Measurements from ENCODE around the gene KRI1. TPM values are rescaled to one million over a fixed set of nuclear protein-coding genes. Genes with fewer than 3 reads are reported as not detected.

KRI1 gene
- total RNA-seq, 1 donor from 2014 or later: 35.0 TPM

DNA sequence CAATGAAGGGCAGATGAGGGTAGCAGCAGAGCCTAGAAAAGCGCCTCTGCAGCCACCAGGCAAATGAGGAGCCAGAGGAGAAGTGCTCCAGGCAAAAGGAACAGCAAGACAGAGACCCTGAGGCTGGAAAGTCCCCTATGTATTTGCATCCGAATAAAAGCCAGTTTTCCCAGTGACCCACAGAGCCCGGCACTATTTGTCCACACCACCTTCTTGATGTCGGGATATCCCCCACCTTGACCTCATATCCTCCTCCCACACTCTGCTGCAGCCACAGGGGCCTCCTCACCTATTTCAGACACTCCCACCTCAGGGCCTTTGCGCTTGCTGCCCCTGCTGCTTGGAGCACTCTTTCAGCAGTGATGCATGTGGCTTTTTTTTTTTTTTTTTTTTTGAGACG, 15.5 kb downstream of the KRI1 start:
- TF ChIP-seq, protein P1, sequence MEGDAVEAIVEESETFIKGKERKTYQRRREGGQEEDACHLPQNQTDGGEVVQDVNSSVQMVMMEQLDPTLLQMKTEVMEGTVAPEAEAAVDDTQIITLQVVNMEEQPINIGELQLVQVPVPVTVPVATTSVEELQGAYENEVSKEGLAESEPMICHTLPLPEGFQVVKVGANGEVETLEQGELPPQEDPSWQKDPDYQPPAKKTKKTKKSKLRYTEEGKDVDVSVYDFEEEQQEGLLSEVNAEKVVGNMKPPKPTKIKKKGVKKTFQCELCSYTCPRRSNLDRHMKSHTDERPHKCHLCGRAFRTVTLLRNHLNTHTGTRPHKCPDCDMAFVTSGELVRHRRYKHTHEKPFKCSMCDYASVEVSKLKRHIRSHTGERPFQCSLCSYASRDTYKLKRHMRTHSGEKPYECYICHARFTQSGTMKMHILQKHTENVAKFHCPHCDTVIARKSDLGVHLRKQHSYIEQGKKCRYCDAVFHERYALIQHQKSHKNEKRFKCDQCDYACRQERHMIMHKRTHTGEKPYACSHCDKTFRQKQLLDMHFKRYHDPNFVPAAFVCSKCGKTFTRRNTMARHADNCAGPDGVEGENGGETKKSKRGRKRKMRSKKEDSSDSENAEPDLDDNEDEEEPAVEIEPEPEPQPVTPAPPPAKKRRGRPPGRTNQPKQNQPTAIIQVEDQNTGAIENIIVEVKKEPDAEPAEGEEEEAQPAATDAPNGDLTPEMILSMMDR (IDR thresholded peaks at IDR 0.05; ENCODE audit: unreplicated experiment): no peak
- no peak overlapping the region for H3K4me3 Mint-ChIP-seq (ENCODE audit: low read depth)
- H3K27me3 Mint-ChIP-seq: no peaks in the 10 kb centered on the region
- no peak for DNase-seq (ENCODE audit: low spot score, unreplicated experiment)
- H3K36me3 Mint-ChIP-seq (ENCODE audit: insufficient read depth): peaks cover 18% of the 10 kb centered on the region
- H3K9me3 Mint-ChIP-seq (ENCODE audit: low read depth): no peaks in the 10 kb centered on the region
- no peaks in the 10 kb centered on the region for H3K4me1 Mint-ChIP-seq (ENCODE audit: low read depth)
- H3K27ac Mint-ChIP-seq: no peak overlapping the region

DNA sequence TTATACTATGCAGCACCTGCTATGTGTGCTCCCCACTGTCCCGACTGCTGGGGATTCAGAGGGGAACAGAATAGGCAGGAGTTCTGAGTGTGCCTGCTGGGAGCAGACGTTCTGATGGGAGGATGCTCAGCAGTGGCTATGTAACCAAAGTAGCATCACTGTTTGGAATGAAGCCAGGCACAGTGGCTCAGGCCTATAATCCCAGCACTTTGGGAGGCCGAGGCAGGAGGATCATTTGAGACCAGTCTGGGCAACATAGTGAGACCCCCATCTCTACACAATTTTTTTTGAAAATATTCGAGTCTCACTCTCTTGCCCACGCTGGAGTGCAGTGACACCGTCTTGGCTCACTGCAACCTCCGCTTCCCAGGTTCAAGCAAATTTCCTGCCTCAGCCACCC, 16.1 kb downstream of the KRI1 start:
- H3K27ac Mint-ChIP-seq: no peak overlapping the region
- peaks cover 18% of the 10 kb centered on the region for H3K36me3 Mint-ChIP-seq (ENCODE audit: insufficient read depth)
- peaks cover 2% of the 10 kb centered on the region for H3K4me1 Mint-ChIP-seq (ENCODE audit: low read depth)
- no peaks in the 10 kb centered on the region for H3K27me3 Mint-ChIP-seq
- H3K9me3 Mint-ChIP-seq (ENCODE audit: low read depth): no peaks in the 10 kb centered on the region
- H3K4me3 Mint-ChIP-seq (ENCODE audit: low read depth): no peak overlapping the region
- DNase-seq (ENCODE audit: low spot score, unreplicated experiment): no peak
- TF ChIP-seq, protein P1 (IDR thresholded peaks at IDR 0.05; ENCODE audit: unreplicated experiment): no peak

DNA sequence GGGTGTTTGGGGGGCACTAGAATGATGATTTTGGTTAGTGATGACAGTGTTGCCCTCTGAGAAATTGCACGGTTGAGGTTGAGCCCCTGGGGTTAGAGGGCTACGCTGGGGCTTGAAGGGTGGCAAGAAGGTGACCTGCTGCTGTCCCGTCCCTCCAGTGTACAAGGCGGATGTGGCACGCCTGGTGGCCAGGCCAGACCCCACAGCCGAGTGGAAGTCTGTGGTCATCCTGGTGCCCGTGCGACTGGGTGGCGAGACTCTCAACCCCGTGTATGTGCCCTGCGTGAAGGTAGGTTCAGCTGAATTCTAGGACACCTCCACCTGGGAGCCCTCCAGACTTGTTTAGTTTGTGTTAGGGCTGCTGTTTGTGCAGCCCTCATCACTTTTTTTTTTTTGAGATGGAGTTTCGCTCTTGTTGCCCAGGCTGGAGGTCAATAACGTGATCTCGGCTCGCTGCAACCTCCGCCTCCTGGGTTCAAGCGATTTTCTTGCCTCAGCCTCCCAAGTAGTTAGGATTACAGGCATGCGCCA, 17.0 kb downstream of the KRI1 start:
- H3K9me3 Mint-ChIP-seq (ENCODE audit: low read depth): no peaks in the 10 kb centered on the region

DNA sequence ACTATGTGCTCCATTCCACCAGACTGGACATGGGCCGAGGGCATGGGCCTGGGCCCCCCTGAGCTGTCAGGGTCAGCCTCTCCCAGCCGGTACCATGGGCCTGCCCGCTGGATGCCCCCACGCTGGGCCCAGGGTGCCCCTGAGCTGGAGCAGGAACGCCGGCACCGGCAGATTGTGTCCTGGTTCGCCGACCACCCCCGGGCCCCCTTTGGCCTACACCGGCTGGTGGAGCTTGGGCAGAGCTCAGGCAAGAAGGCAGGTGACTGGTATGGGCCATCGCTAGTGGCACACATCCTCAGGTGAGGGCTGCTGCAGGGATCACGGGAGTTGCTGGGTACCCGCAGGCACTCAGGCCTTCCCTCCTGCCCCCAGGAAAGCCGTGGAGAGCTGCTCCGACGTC, 19.0 kb downstream of the KRI1 start:
- H3K4me3 Mint-ChIP-seq (ENCODE audit: low read depth): no peak overlapping the region
- no peak overlapping the region for H3K27ac Mint-ChIP-seq
- no peaks in the 10 kb centered on the region for H3K27me3 Mint-ChIP-seq
- H3K36me3 Mint-ChIP-seq (ENCODE audit: insufficient read depth): peaks cover 13% of the 10 kb centered on the region
- DNase-seq (ENCODE audit: low spot score, unreplicated experiment): no peak
- TF ChIP-seq, protein P1 (IDR thresholded peaks at IDR 0.05; ENCODE audit: unreplicated experiment): no peak
- H3K9me3 Mint-ChIP-seq (ENCODE audit: low read depth): no peaks in the 10 kb centered on the region
- H3K4me1 Mint-ChIP-seq (ENCODE audit: low read depth): peaks cover 4% of the 10 kb centered on the region

More for the DNA sequence above, 17.0 kb downstream of the KRI1 start:
- Mint-ChIP-seq H3K36me3 (ENCODE audit: insufficient read depth) (peaks cover 18% of the 10 kb centered on the region), H3K27ac (no peak overlapping the region), H3K27me3 (no peaks in the 10 kb centered on the region), H3K4me1 (ENCODE audit: low read depth) (peaks cover 2% of the 10 kb centered on the region), H3K4me3 (ENCODE audit: low read depth) (no peak overlapping the region)
- TF ChIP-seq, protein P1 (IDR thresholded peaks at IDR 0.05; ENCODE audit: unreplicated experiment): no peak
- DNase-seq (ENCODE audit: low spot score, unreplicated experiment): no peak

DNA sequence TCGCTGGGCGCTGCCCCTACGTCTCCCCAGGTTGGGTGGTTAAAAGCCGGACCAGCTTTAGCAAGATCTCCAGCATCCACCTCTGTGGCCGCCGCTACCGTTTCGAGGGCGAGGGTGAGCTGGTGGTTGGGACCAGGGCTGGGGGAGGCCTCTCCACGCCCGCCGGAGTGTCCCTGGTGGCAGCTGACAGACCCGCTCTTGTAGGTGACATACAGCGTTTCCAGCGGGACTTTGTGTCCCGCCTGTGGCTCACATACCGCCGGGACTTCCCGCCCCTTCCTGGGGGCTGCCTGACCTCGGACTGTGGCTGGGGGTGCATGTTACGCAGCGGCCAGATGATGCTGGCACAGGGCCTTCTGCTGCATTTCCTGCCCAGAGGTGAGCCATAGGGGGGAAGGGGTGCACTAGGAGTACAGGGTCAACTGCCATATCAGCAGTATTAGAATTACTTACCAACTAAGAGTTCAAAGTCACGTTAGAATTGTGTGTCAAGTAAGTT, 21.0 kb downstream of the KRI1 start:
- Mint-ChIP-seq H3K27ac (peak overlapping the region; percentile 56), H3K4me3 (ENCODE audit: low read depth) (peak overlapping the region; percentile 82), H3K4me1 (ENCODE audit: low read depth) (peaks cover 4% of the 10 kb centered on the region), H3K36me3 (ENCODE audit: insufficient read depth) (peaks cover 2% of the 10 kb centered on the region), H3K9me3 (ENCODE audit: low read depth) (no peaks in the 10 kb centered on the region), H3K27me3 (no peaks in the 10 kb centered on the region)
- DNase-seq (ENCODE audit: low spot score, unreplicated experiment): no peak
- TF ChIP-seq, protein P1 (IDR thresholded peaks at IDR 0.05; ENCODE audit: unreplicated experiment): no peak
